ENCODE data around the gene CALCR.
"Not testable (repeated sequence)": the region's sequence is repeated elsewhere in the genome, so short reads cannot be mapped to it uniquely, and the experiment has no call there.

The CALCR gene

GRCh38 chr7:93562106-93562505, 12.4 kb downstream of the CALCR start:
- no peak for DNase-seq (ENCODE audit: low read depth in 2 of 2)

- DNase-seq (ENCODE audit: low read depth in 2 of 2): no peak
Measured at GRCh38 chr7:93559639-93560491, 14.7 kb downstream of the CALCR start.

- no peak for DNase-seq (ENCODE audit: low read depth in 2 of 2)
Measured at GRCh38 chr7:93558705-93559614, 15.6 kb downstream of the CALCR start.

DNA sequence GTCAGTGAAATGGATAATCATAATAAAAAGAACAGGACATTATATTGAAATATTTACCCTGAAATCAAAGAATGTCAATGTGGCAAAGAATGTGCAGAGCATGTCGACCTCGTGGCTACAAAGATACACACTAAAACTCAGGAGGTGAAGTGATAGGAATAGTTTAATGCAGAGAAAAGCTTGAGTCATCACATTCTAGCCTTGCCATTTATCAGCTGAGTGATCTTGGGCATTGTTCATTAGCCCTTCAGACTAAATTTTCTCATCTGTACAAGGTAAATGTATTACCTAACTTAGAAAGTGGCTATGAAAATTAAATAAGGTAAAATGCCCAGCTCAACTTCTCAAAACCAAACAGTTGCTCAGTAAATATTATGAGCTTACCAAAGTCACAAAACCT, 22.6 kb downstream of the CALCR start:
- no peak for DNase-seq (ENCODE audit: low read depth in 2 of 2)

DNA sequence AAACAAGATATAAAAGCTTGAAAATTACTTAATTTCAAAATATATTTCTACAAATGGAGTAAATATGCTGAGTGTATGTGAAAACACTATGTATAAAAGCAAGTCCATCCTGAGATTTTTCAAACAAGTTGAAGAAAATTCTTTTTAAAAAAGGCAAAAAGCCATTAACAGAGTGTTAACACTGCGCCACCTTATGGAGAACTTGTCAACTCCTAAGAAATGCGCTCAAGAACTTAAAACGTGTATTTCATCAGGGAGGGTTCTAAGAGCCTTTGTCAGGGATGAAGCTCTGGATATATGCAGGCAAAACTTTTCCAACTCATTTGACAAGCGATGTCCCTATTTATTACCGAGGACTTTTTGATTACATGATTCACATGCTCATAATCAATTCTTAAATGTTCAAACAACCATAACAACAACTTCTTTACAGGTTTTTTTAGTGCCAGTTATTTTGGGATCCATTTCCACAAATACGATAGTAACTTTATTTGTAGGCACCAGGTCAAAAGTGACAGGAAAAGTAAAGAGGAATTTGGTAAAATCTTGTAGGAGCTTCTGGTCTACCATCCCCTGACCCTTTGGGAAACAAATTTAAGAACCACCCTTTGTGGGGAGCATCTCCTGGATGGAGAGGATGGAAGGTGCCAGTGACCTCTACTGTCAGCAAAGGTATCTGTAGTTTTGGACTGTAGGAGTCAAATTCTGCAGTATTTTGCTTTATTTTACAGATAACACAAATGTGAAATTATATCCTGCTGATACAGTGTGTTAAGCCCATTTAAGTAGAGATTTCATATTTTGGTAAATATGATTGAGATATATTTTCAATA, 23.2 kb downstream of the CALCR start:
- no peak for DNase-seq (ENCODE audit: low read depth in 2 of 2)

- no peak for DNase-seq (ENCODE audit: low read depth in 2 of 2)
Measured at GRCh38 chr7:93547716-93548115, 26.8 kb downstream of the CALCR start.

GRCh38 chr7:93544691-93545090, 29.8 kb downstream of the CALCR start:
- no peak for DNase-seq (ENCODE audit: low read depth in 2 of 2)

DNA sequence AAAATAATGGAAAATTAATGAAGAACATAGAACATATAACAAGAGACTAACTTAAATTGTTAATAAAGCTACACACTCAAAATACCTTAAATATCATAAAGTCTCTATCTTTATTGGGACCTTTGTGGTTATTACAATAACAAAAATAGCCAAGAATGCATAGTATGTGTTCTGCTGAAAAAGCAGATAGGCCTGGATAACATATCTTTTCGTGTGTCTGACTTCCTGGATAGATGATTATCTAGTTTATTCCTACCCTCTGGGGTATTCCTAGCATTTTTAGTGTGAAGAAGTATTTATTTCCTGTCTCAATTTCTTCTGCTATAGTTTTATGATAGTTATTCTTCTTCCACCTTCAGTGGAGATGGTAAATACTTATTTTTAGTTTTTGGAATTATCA, 36.5 kb downstream of the CALCR start:
- DNase-seq (ENCODE audit: low read depth in 2 of 2): no peak

- DNase-seq (ENCODE audit: low read depth in 2 of 2): no peak
Measured at GRCh38 chr7:93535616-93536015, 38.9 kb downstream of the CALCR start.

DNA sequence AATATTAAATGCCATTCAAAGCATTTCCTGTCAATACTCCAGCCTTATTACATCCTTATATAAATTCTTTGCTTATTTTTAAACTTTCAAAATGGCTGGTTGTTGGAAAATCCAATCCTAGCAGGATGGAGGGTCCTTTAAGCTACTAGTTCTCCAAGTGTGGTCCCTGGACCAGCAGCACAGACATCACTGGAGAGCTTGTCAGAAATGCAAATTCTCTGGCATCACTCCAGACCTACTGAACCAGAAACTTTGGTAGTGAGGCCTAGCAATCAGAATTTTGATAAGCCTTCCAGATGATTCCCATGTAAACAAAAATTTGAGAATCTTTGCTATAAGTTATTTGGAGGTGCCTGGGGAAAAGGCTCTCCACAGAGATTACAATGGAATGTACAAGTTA, 43.8 kb downstream of the CALCR start:
- no peak for DNase-seq (ENCODE audit: low read depth in 2 of 2)

DNA sequence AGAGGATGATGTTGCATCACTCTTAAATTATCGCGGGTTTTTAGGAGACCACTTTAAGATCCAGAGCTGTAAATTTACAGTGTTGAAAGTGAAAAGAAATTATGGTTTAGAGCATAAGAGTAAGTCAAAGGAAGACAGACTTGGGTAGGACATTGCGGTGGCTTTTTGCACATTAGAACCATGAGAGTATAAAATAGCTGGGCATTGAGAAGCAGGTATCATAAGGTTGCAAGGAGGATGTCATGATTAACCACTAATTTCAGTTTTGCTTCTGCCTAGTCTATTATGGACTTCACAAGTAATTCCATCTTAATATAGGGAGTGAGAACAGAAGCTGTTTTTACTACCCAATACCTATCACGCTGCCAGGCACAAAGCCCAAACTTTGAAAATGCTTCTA, 57.7 kb downstream of the CALCR start:
- DNase-seq (ENCODE audit: low read depth in 2 of 2): no peak

GRCh38 chr7:93515144-93515543, 59.4 kb downstream of the CALCR start:
- no peak for DNase-seq (ENCODE audit: low read depth in 2 of 2)

DNA sequence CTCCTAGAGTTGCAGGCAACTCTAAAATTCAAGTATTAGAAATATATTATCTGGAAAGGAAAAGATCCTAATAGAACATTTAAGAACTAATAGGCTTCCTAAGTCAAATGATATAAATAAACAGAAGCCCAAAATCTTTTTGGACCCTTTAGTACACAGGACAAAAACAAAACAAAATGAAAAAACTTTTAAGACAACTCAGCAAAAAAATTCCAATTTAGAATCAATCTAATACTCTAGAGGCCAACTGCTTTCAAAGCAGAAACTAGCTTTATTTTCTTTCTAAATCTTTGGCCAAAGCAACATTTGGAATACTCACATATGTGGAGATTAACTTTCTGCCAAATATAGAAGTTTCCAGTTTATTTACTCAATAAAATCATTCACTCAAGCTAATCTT, 65.2 kb downstream of the CALCR start:
- no peak for DNase-seq (ENCODE audit: low read depth in 2 of 2)

GRCh38 chr7:93503088-93503487, 71.4 kb downstream of the CALCR start:
- no peak for DNase-seq (ENCODE audit: low read depth in 2 of 2)

DNA sequence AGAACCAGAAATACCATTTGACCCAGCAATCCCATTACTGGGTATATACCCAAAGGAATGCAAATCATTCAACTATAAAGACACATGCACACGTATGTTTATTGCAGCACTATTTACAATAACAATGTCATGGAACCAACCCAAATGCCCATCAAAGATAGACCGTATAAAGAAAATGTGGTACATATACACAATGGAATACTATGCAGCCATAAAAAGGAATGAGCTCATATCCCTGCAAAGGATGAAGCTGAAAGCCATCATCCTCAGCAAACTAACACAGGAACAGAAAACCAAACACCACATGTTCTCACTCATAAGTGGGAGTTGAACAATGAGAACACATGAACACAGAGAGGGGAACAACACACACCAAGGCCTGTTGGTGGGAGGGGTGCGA, 82.7 kb downstream of the CALCR start:
- not testable (repeated sequence) for DNase-seq (ENCODE audit: low read depth in 2 of 2)

GRCh38 chr7:93476491-93477344, 97.8 kb downstream of the CALCR start:
- no peak for DNase-seq (ENCODE audit: low read depth in 2 of 2)

GRCh38 chr7:93475811-93476210, 98.7 kb downstream of the CALCR start:
- DNase-seq (ENCODE audit: low read depth in 2 of 2): no peak

GRCh38 chr7:93471456-93471855, 103.1 kb downstream of the CALCR start:
- no peak for DNase-seq (ENCODE audit: low read depth in 2 of 2)

- DNase-seq (ENCODE audit: low read depth in 2 of 2): no peak
Measured at GRCh38 chr7:93463764-93464163, 110.8 kb downstream of the CALCR start.

DNA sequence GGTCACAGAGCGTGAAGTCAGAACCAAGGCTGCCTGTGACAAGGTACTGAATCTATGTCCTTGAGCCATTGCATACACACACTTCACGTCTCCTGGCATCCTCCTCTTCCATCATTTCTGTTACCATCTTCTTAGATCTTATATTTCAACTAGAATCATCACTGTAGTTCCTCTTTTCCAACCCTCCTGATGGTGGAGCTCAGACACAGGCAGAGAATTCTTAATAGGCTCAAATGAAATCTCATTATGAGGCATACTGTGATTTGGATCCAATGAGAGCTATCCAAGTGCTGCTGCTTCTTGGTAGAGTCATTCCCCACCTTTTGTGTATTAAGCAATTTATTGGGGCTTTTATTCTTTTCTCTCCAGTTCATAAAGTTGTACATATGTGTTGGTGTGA, 113.2 kb downstream of the CALCR start:
- DNase-seq (ENCODE audit: low read depth in 2 of 2): no peak

DNA sequence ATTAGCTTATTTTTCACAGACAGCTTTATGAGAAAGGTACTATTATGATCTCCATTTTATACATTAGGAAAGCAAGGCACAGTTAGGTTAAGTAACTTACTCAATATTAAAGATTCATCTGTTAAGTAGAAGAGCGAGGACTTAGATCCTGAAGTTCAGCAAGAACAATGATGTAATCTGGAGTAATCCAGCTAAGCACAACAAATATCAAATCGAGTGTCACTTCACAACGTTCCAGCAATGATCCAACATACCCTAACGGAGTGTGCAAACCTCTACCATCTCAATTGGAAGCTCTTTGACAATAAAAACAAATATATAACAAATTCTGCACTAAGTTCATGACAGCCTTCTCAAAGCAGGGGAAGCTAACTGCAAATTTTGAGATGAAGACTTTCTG, 121.3 kb downstream of the CALCR start:
- no peak for DNase-seq (ENCODE audit: low read depth in 2 of 2)
